Transverse colon (tissue), 4 donors: ENCODE measurements around the gene KIDINS220. TPM values are rescaled to one million over a fixed set of nuclear protein-coding genes. Genes with fewer than 3 reads are reported as not detected.

Experiments used
- DNase-seq: peaks from one replicate; pipeline ENCODE4 v3.0.0-alpha.2; 2019
- H3K27ac ChIP-seq, 4 donors: fragments of 200-600 bp; sonication (generic); 2 replicates each; pipeline ENCODE4 v1.5.1; 2016 to 2018; ENCODE audit warnings: inconsistent platforms in 4 of 4
- H3K27me3 ChIP-seq: fragments of 200-600 bp; sonication (generic); 2 replicates; pipeline ENCODE4 v1.5.1; 2017; ENCODE audit warnings: inconsistent platforms
- H3K36me3 ChIP-seq, 4 donors: fragments of 200-600 bp; sonication (generic); 2 replicates each; pipeline ENCODE4 v1.5.1; 2017 to 2019; ENCODE audit warnings: inconsistent platforms in 4 of 4
- H3K4me1 ChIP-seq, 4 donors: fragments of 200-600 bp; sonication (generic); 2 replicates each; pipeline ENCODE4 v1.5.1; 2017 to 2020; ENCODE audit warnings: inconsistent platforms in 4 of 4
- H3K4me3 ChIP-seq, 4 donors: fragments of 200-600 bp; sonication (generic); 1 replicate in 1 of 4; 2 replicates in 3 of 4; pipeline versions ENCODE4 v1.5.1 to v1.6.1; 2017 to 2019; ENCODE audit warnings: inconsistent platforms in 4 of 4
- H3K9me3 ChIP-seq, 2 donors: fragments of 200-600 bp; sonication (generic); 2 replicates each; pipeline ENCODE4 v1.5.1; 2017 to 2019; ENCODE audit warnings: inconsistent platforms in 2 of 2
- EP300 ChIP-seq: sonication (generic); formaldehyde crosslinking; IDR thresholded peaks from one replicate; pipeline ENCODE4 v1.6.1; 2017; ENCODE audit warnings: antibody characterized with exemption, low read depth
- POLR2A ChIP-seq: fragments of 450-650 bp; IDR thresholded peaks from one replicate; pipeline ENCODE4 v1.6.1; 2016; ENCODE audit warnings: antibody characterized with exemption, mild to moderate bottlenecking, moderate library complexity
- POLR2AphosphoS5 ChIP-seq, 3 donors: sonication (generic); formaldehyde crosslinking; IDR thresholded peaks; one replicate each; pipeline ENCODE4 v1.6.1; 2016; ENCODE audit warnings: antibody characterized with exemption in 3 of 3
- WGBS, 2 donors: methylation state at CpG; one replicate each; pipeline ENCODE4 v1.1.5; 2018; ENCODE audit warnings: low coverage in 1 of 2; 5-methylcytosine and 5-hydroxymethylcytosine counted together
- in situ Hi-C, 4 donors: fragments of 200-750 bp; cut with MboI; loops; one replicate each; pipeline versions ENCODE4 v1.15.0 to v1.15.1; 2017; ENCODE audit warnings: low sequenced_read_pairs in 3 of 4, low pct_ligation_motif_present in 1 of 4, low pct_unique_long_range_greater_than_20kb in 1 of 4
- intact Hi-C: fragments of 100-400 bp; cut with DNase I; formaldehyde crosslinking; loops from one replicate; pipeline ENCODE4 v1.15.1; 2023; ENCODE audit warnings: low total_unique reads
- total RNA-seq, 4 donors: library from RNA; depleted of rRNA; stranded (reverse); fragments of >200 nt; gene quantifications; one replicate each; pipeline ENCODE4 v1.1.0, GENCODE V29; 2016
- TF ChIP-seq, protein P1 (sequence below), 5 experiments: fragments of 200-600 bp in 3 of 5; fragments of 450-650 bp in 2 of 5; sonication (generic) in 3 of 5; IDR thresholded peaks; 1 replicate in 2 of 5; 2 replicates in 3 of 5; pipeline ENCODE4 v1.5.1; 2016 to 2017; ENCODE audit warnings: antibody characterized with exemption in 5 of 5, inconsistent platforms in 3 of 5, mild to moderate bottlenecking in 2 of 5, moderate library complexity in 1 of 5

The KIDINS220 gene
- total RNA-seq, 4 donors from 2014 or later = 79.3 to 110 (median 85.9) TPM

- Histone ChIP-seq H3K4me3 (no peak overlapping the region), H3K27me3 (no peaks in the 10 kb centered on the region), H3K27ac (no peak overlapping the region), H3K36me3 (no peaks in the 10 kb centered on the region), H3K4me1 (no peaks in the 10 kb centered on the region), H3K9me3 (no peaks in the 10 kb centered on the region)
- WGBS, 2 donors = 94% methylated on average over 3 of the region's 3 CpGs; no CpG with 5 or more reads in 1 of the 2 donors
- intact Hi-C loops = no loop called here
- TF ChIP-seq POLR2A = no peak
- TF ChIP-seq, protein P1, sequence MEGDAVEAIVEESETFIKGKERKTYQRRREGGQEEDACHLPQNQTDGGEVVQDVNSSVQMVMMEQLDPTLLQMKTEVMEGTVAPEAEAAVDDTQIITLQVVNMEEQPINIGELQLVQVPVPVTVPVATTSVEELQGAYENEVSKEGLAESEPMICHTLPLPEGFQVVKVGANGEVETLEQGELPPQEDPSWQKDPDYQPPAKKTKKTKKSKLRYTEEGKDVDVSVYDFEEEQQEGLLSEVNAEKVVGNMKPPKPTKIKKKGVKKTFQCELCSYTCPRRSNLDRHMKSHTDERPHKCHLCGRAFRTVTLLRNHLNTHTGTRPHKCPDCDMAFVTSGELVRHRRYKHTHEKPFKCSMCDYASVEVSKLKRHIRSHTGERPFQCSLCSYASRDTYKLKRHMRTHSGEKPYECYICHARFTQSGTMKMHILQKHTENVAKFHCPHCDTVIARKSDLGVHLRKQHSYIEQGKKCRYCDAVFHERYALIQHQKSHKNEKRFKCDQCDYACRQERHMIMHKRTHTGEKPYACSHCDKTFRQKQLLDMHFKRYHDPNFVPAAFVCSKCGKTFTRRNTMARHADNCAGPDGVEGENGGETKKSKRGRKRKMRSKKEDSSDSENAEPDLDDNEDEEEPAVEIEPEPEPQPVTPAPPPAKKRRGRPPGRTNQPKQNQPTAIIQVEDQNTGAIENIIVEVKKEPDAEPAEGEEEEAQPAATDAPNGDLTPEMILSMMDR (IDR thresholded peaks at IDR 0.05) = no peak
- no peak for TF ChIP-seq EP300
- no peak for TF ChIP-seq POLR2AphosphoS5 (IDR thresholded peaks at IDR 0.05)
- in situ Hi-C loops = loop anchor here in 1 of 4 donors (25.0 kb wide), 1 partner anchor 282 kb away; no protein-coding TSS in a partner anchor
- no peak for DNase-seq
Observed at GRCh38 chr2:8855010-8855409, 17.6 kb upstream of the KIDINS220 start.

- WGBS, 2 donors = 75 to 91% methylated on average over 4 of the region's 4 CpGs
- Histone ChIP-seq H3K27ac (no peak overlapping the region), H3K9me3 (no peaks in the 10 kb centered on the region), H3K36me3 (no peaks in the 10 kb centered on the region), H3K4me3 (no peak overlapping the region), H3K4me1 (no peaks in the 10 kb centered on the region), H3K27me3 (no peaks in the 10 kb centered on the region)
- no peak for DNase-seq
- in situ Hi-C loops (loop anchor here in 1 of 4 donors (25.0 kb wide), 1 partner anchor 284 kb away; no protein-coding TSS in a partner anchor), intact Hi-C loops (no loop called here)
- TF ChIP-seq, protein P1 (IDR thresholded peaks at IDR 0.05) = no peak
- TF ChIP-seq POLR2AphosphoS5 (IDR thresholded peaks at IDR 0.05) (no peak), POLR2A (no peak), EP300 (no peak)
Observed at GRCh38 chr2:8853426-8853825, 16.0 kb upstream of the KIDINS220 start.

DNA sequence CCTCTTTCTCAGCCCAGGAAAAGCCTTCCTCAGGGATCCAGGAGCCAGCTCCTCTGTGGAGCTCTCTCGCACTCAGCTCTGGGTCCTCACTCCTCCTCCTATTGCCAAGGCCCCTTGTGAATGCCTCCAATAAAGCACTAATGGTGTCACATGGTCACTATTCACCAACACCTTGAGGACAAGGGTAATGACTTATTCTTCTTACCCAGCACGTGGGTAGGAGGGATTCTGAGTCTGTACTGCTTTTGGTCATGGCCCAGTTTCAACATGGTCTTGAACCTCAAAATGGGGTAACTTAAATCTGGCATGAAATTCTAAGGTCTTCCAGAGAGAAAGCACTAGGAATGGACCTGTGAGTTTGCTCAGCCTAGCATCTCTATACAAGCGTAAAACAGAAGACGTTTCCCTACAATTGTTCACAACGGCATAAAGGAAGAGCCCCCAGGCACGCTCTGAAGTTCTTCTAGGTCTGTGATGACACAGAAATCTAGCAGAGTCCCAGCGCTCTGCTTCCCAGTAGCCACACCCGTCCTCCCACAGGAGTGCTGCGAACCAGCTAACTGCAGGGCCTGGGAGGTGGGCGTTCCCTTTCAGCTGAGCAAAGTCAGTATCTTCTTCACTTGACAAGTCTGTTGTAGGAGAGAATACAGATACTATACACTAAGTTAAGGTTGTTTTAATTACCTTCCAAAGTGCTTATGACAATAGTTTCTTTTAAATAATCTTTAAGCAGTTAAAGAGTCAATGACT is 14.6 kb upstream of the KIDINS220 start:
- Histone ChIP-seq H3K4me3 (no peak overlapping the region), H3K27me3 (no peaks in the 10 kb centered on the region), H3K27ac (no peak overlapping the region), H3K4me1 (no peaks in the 10 kb centered on the region), H3K36me3 (no peaks in the 10 kb centered on the region), H3K9me3 (no peaks in the 10 kb centered on the region)
- TF ChIP-seq POLR2AphosphoS5 (IDR thresholded peaks at IDR 0.05) = no peak
- TF ChIP-seq, protein P1 (IDR thresholded peaks at IDR 0.05) = no peak
- no peak for TF ChIP-seq POLR2A
- no peak for TF ChIP-seq EP300
- 17 to 63% methylated on average over 1 to 10 of the region's 10 CpGs for WGBS, 2 donors
- in situ Hi-C loops = loop anchor here in 1 of 4 donors (25.0 kb wide), 1 partner anchor 285 kb away; no protein-coding TSS in a partner anchor
- DNase-seq = no peak
- intact Hi-C loops = no loop called here

DNA sequence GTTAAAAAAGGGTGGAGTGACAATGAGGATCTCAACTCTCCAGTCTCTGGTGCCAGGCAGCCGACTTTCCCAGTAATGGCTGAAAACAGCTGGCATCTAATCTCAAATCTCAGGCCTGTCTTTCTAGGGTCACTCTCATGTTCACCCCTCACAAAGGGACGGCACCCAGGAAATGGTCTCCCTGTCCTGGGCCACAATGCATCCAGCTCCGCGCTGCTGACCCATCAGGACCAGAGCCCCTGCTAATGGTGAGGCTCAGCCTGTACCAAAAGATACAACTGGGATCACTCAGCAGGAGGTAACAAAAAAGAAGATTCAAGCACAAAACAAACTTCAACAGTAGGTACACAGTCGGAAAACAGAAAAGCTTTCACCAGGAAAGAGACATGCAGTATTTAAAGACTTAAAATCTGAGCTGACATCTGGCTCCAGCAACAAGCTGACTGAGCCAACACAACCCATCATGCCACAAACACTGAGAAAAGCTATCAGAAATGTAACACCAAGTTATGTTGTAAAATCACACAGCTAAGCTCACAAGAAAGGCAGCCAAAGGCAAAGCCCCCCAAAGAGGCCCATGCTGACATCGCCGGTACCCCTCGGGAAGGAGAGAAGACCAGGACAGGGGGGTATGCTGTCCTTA is 13.6 kb upstream of the KIDINS220 start:
- Histone ChIP-seq H3K9me3 (no peaks in the 10 kb centered on the region), H3K27ac (no peak overlapping the region), H3K36me3 (no peaks in the 10 kb centered on the region), H3K27me3 (no peaks in the 10 kb centered on the region), H3K4me1 (no peaks in the 10 kb centered on the region), H3K4me3 (no peak overlapping the region)
- no peak for DNase-seq
- intact Hi-C loops = no loop called here
- 85 to 94% methylated on average over 5 to 8 of the region's 8 CpGs for WGBS, 2 donors
- in situ Hi-C loops = loop anchor here in 1 of 4 donors (25.0 kb wide), 1 partner anchor 286 kb away; no protein-coding TSS in a partner anchor
- TF ChIP-seq EP300 (no peak), POLR2AphosphoS5 (IDR thresholded peaks at IDR 0.05) (no peak), POLR2A (no peak)
- TF ChIP-seq, protein P1 (IDR thresholded peaks at IDR 0.05) = no peak
